ENCODE measurements around the gene CD200. TPM values are rescaled to one million over a fixed set of nuclear protein-coding genes. Genes with fewer than 3 reads are reported as not detected.
A peak's percentile ranks its signal among the peaks of the same experiment; 100 is the strongest.

Gene CD200
- total and polyA plus RNA-seq, 10 of the 15 experiments (the other 5 are each of a cell fraction or from before 2014, with no cell fraction given), result 21.2 to 84.3 (median 33.2) TPM

- TF ChIP-seq FOXM1 (IDR thresholded peaks at IDR 0.05; ENCODE audit: low read depth, low read length) (0 out of 2 replicates have a peak, but pooled peaks have one; percentile 24), POU2F2 (IDR thresholded peaks at IDR 0.05; ENCODE audit: borderline replicate concordance, low read depth, low read length) (0 out of 3 replicates have a peak, but pooled peaks have one; percentile 13), ZNF207 (IDR thresholded peaks at IDR 0.05; ENCODE audit: borderline replicate concordance) (no peak; the same call in 1 of the 2 replicates), EED (IDR thresholded peaks at IDR 0.05; ENCODE audit: low read depth) (peak; percentile 51; the same call in 1 of the 2 replicates), IKZF2 (IDR thresholded peaks at IDR 0.05) (peak; percentile 34 to 45; a peak in 2 of 4 replicates), SREBF1 (IDR thresholded peaks at IDR 0.05; ENCODE audit: low read length) (no peak), TCF12 (IDR thresholded peaks at IDR 0.05; ENCODE audit: low read depth, low read length) (no peak), TCF7 (IDR thresholded peaks at IDR 0.05; ENCODE audit: borderline replicate concordance) (no peak), ZBED1 (IDR thresholded peaks at IDR 0.05; ENCODE audit: borderline replicate concordance) (no peak), HDAC6 (IDR thresholded peaks at IDR 0.05; ENCODE audit: unreplicated experiment) (no peak), ATF2 (IDR thresholded peaks at IDR 0.05; ENCODE audit: low read length) (no peak), FOXK2 (IDR thresholded peaks at IDR 0.05) (no peak), SIX5 (IDR thresholded peaks at IDR 0.05; ENCODE audit: low read depth, low read length, severe bottlenecking) (no peak), BCLAF1 (IDR thresholded peaks at IDR 0.05) (no peak), PAX8 (IDR thresholded peaks at IDR 0.05) (no peak), NBN (IDR thresholded peaks at IDR 0.05) (0 out of 2 replicates have a peak, but pooled peaks have one; percentile 38), E2F4 (IDR thresholded peaks at IDR 0.05; ENCODE audit: low read depth, low read length) (no peak), STAT3 (IDR thresholded peaks at IDR 0.05; ENCODE audit: low read depth, low read length) (no peak), CEBPB (IDR thresholded peaks at IDR 0.05; ENCODE audit: borderline replicate concordance in 1 of 2, low read depth in 2 of 2, low read length in 2 of 2) (no peak), JUNB (IDR thresholded peaks at IDR 0.05) (no peak), NR2C2 (IDR thresholded peaks at IDR 0.05; ENCODE audit: borderline replicate concordance, control insufficient read depth, insufficient read length, low read depth) (no peak), USF2 (IDR thresholded peaks at IDR 0.05; ENCODE audit: borderline replicate concordance, low read depth, low read length) (no peak), IRF4 (IDR thresholded peaks at IDR 0.05; ENCODE audit: low read depth, low read length) (no peak), SMC3 (IDR thresholded peaks at IDR 0.05; ENCODE audit: borderline replicate concordance, low read length) (peak; percentile 72), ZNF217 (IDR thresholded peaks at IDR 0.05) (no peak)
These were observed 39.3 kb upstream of the CD200 start, which contains the start of gene SLC9C1 (continued) for GRCh38 chr3:112293368-112294321.

Data from GM12878 (cell line).